ENCODE data around the gene SNX3. TPM values are rescaled to one million over a fixed set of nuclear protein-coding genes. Genes with fewer than 3 reads are reported as not detected.

SNX3 gene
- total and polyA plus RNA-seq, 2 donors (not counting 1 experiment from before 2014, with no cell fraction given): 96.0 to 130 TPM

- Histone ChIP-seq H3K27me3 (replicated peaks in 1 of 4; ENCODE audit: control extremely low read depth in 1 of 4, control insufficient read depth in 3 of 4, insufficient read depth in 4 of 4, low read length in 3 of 4) (peaks cover 0 to 94% (median 89%) of the 10 kb centered on the region in 4 experiments), H3K79me2 (ENCODE audit: control insufficient read depth, insufficient read depth, low read length) (no peaks in the 10 kb centered on the region), H3K9ac (ENCODE audit: low read length) (no peak overlapping the region), H3K36me3 (replicated peaks in 1 of 2; ENCODE audit: control extremely low read depth in 1 of 2, control insufficient read depth in 1 of 2, extremely low read depth in 1 of 2, insufficient read depth in 2 of 2, low read length in 1 of 2) (no peaks in the 10 kb centered on the region), H3K4me2 (replicated peaks; ENCODE audit: low read depth, low read length, poor library complexity, severe bottlenecking) (peak overlapping the region; percentile 85), H3K4me1 (ENCODE audit: control insufficient read depth in 2 of 2, insufficient read depth in 2 of 2, low read length in 2 of 2) (peaks cover 57 to 59% of the 10 kb centered on the region in 2 donors), H3K4me3 (ENCODE audit: control extremely low read depth in 1 of 5, extremely low read depth in 1 of 5, insufficient read depth in 1 of 5, low read depth in 2 of 5, low read length in 4 of 5) (no peak overlapping the region), H3K27ac (ENCODE audit: low read length in 2 of 2) (no peak overlapping the region), H2AFZ (ENCODE audit: insufficient read depth, low read depth, low read length, poor library complexity, severe bottlenecking) (no peak overlapping the region), H3K9me3 (ENCODE audit: control extremely low read depth in 1 of 3, control insufficient read depth in 2 of 3, insufficient read depth in 1 of 3, low read length in 2 of 3) (peaks cover under 1 to 58% (median 24%) of the 10 kb centered on the region in 3 donors), H4K20me1 (ENCODE audit: control insufficient read depth, insufficient read depth, low read length, poor library complexity, severe bottlenecking) (peaks cover 13% of the 10 kb centered on the region)
- WGBS (ENCODE audit: insufficient coverage): 8% methylated on average over 29 of the region's 41 CpGs
- peak; percentile 51 for DNase-seq
- Mint-ChIP-seq H3K9me3 (ENCODE audit: insufficient read depth) (no peaks in the 10 kb centered on the region), H3K27ac (peak overlapping the region; percentile 72), H3K27me3 (peaks cover 85% of the 10 kb centered on the region), H3K4me1 (peaks cover 39% of the 10 kb centered on the region), H3K4me3 (peak overlapping the region; percentile 50)
- intact Hi-C loops (cut with micrococcal nuclease): loop anchor here (10.0 kb wide), 1 partner anchor 1049 kb away; the partner anchor contains the start of gene BEND3
- no peak for ATAC-seq (ENCODE audit: low read depth)
- POLR2A ChIA-PET: no interaction called here
- TF ChIP-seq, protein P1, sequence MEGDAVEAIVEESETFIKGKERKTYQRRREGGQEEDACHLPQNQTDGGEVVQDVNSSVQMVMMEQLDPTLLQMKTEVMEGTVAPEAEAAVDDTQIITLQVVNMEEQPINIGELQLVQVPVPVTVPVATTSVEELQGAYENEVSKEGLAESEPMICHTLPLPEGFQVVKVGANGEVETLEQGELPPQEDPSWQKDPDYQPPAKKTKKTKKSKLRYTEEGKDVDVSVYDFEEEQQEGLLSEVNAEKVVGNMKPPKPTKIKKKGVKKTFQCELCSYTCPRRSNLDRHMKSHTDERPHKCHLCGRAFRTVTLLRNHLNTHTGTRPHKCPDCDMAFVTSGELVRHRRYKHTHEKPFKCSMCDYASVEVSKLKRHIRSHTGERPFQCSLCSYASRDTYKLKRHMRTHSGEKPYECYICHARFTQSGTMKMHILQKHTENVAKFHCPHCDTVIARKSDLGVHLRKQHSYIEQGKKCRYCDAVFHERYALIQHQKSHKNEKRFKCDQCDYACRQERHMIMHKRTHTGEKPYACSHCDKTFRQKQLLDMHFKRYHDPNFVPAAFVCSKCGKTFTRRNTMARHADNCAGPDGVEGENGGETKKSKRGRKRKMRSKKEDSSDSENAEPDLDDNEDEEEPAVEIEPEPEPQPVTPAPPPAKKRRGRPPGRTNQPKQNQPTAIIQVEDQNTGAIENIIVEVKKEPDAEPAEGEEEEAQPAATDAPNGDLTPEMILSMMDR (IDR thresholded peaks at IDR 0.05): no peak
- TF ChIP-seq EZH2 (IDR thresholded peaks at IDR 0.05; ENCODE audit: borderline replicate concordance, insufficient read depth, low read depth, low read length, poor library complexity, severe bottlenecking): no peak
- CTCF ChIA-PET: interaction anchor here (1.4 kb wide), 1 partner anchor 10 kb away, joined by 3 read pairs; no protein-coding TSS in a partner anchor
Observed at GRCh38 chr6:108163644-108164542, 96.9 kb downstream of the SNX3 start.

DNA sequence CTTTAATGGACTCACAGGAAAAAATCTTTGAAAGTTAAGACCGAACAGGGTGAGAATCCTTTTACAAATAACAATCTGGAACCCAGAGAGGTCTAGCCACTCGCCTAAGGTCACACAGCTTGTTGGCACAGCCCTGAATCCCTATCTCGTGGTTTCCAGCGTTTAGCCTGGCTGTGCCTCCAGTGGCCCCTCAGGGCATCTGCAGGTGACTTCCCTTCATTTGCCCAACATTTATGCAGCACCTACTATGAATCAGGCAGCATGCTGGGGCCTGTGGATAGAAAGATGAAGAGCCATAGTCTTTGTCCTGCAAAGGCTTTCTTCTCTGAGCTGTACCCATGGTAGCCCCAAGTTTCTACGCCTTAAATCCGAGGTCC, 97.6 kb downstream of the SNX3 start:
- Histone ChIP-seq H3K4me1 (ENCODE audit: control insufficient read depth in 2 of 2, insufficient read depth in 2 of 2, low read length in 2 of 2) (peaks cover 51 to 55% of the 10 kb centered on the region in 2 donors), H3K4me3 (ENCODE audit: control extremely low read depth in 1 of 5, extremely low read depth in 1 of 5, insufficient read depth in 1 of 5, low read depth in 2 of 5, low read length in 4 of 5) (no peak overlapping the region), H3K4me2 (replicated peaks; ENCODE audit: low read depth, low read length, poor library complexity, severe bottlenecking) (no peak overlapping the region), H3K9ac (ENCODE audit: low read length) (no peak overlapping the region), H3K36me3 (replicated peaks in 1 of 2; ENCODE audit: control extremely low read depth in 1 of 2, control insufficient read depth in 1 of 2, extremely low read depth in 1 of 2, insufficient read depth in 2 of 2, low read length in 1 of 2) (no peaks in the 10 kb centered on the region), H3K27me3 (replicated peaks in 1 of 4; ENCODE audit: control extremely low read depth in 1 of 4, control insufficient read depth in 3 of 4, insufficient read depth in 4 of 4, low read length in 3 of 4) (peaks cover 0 to 94% (median 90%) of the 10 kb centered on the region in 4 experiments), H3K9me3 (ENCODE audit: control extremely low read depth in 1 of 3, control insufficient read depth in 2 of 3, insufficient read depth in 1 of 3, low read length in 2 of 3) (peaks cover 4 to 52% (median 24%) of the 10 kb centered on the region in 3 donors), H3K27ac (ENCODE audit: low read length in 2 of 2) (no peak overlapping the region), H2AFZ (ENCODE audit: insufficient read depth, low read depth, low read length, poor library complexity, severe bottlenecking) (no peak overlapping the region), H3K79me2 (ENCODE audit: control insufficient read depth, insufficient read depth, low read length) (no peaks in the 10 kb centered on the region), H4K20me1 (ENCODE audit: control insufficient read depth, insufficient read depth, low read length, poor library complexity, severe bottlenecking) (peaks cover 10% of the 10 kb centered on the region)
- ATAC-seq (ENCODE audit: low read depth): peak; percentile 15
- CTCF ChIA-PET: interaction anchor here (1.4 to 1.5 kb wide), 2 partner anchors 11 to 328 kb away, joined by 3 read pairs; no protein-coding TSS in a partner anchor
- H3K27me3 Mint-ChIP-seq: peaks cover 91% of the 10 kb centered on the region
- peaks cover 37% of the 10 kb centered on the region for H3K4me1 Mint-ChIP-seq
- TF ChIP-seq, protein P1 (IDR thresholded peaks at IDR 0.05): no peak
- TF ChIP-seq EZH2 (IDR thresholded peaks at IDR 0.05; ENCODE audit: borderline replicate concordance, insufficient read depth, low read depth, low read length, poor library complexity, severe bottlenecking): no peak
- POLR2A ChIA-PET: no interaction called here
- no peak for DNase-seq
- H3K4me3 Mint-ChIP-seq: no peak overlapping the region
- 10% methylated on average over 5 of the region's 6 CpGs for WGBS (ENCODE audit: insufficient coverage)
- no peaks in the 10 kb centered on the region for H3K9me3 Mint-ChIP-seq (ENCODE audit: insufficient read depth)
- intact Hi-C loops (cut with micrococcal nuclease): loop anchor here (10.0 kb wide), 1 partner anchor 1048 kb away; the partner anchor contains the start of gene BEND3
- H3K27ac Mint-ChIP-seq: no peak overlapping the region

Measured in B cell (primary cell).